CD4-positive, alpha-beta T cell treated with Interleukin-2 at 100 ng/mL for 4 hours (primary cell): ENCODE measurements around the gene DHX35.

Source experiments
- DNase-seq: peaks from one replicate; pipeline ENCODE4 v3.0.0-alpha.2; 2020; ENCODE audit warnings: low spot score

DHX35 gene

GRCh38 chr20:38962044-38962927, at the start of gene DHX35:
DHX35 (plus strand) TSS chr20:38962344; CDS start chr20:38962368, 24 bp downstream.
- peak; percentile 98 for DNase-seq

- no peak for DNase-seq
These were observed 46.8 kb upstream of the DHX35 start for GRCh38 chr20:38915355-38915754.

GRCh38 chr20:38917657-38918056, 44.5 kb upstream of the DHX35 start:
- DNase-seq: no peak

- no peak for DNase-seq
These were observed 44.0 kb upstream of the DHX35 start for GRCh38 chr20:38918172-38918571.

GRCh38 chr20:38919683-38920082, 42.5 kb upstream of the DHX35 start:
- DNase-seq: no peak

GRCh38 chr20:38920411-38920810, 41.7 kb upstream of the DHX35 start:
- no peak for DNase-seq

- DNase-seq: no peak
These were observed 41.3 kb upstream of the DHX35 start for GRCh38 chr20:38920851-38921250.

GRCh38 chr20:38924718-38925117, 37.4 kb upstream of the DHX35 start:
- DNase-seq: no peak

GRCh38 chr20:38926142-38926933, 35.8 kb upstream of the DHX35 start, which contains the start of gene FAM83D:
FAM83D (plus strand) TSS chr20:38926417; CDS start chr20:38926443, 26 bp downstream.
- peak; percentile 97 for DNase-seq

GRCh38 chr20:38926934-38927616, 35.1 kb upstream of the DHX35 start:
- no peak for DNase-seq

- no peak for DNase-seq
These were observed 34.1 kb upstream of the DHX35 start for GRCh38 chr20:38927902-38928578.

GRCh38 chr20:38930242-38930569, 31.9 kb upstream of the DHX35 start:
- no peak for DNase-seq

GRCh38 chr20:38931984-38932383, 30.2 kb upstream of the DHX35 start:
- no peak for DNase-seq

- no peak for DNase-seq
These were observed 29.6 kb upstream of the DHX35 start for GRCh38 chr20:38932457-38933120.

- no peak for DNase-seq
These were observed 27.6 kb upstream of the DHX35 start for GRCh38 chr20:38934530-38934929.

GRCh38 chr20:38935285-38935684, 26.9 kb upstream of the DHX35 start:
- no peak for DNase-seq

- no peak for DNase-seq
These were observed 26.2 kb upstream of the DHX35 start for GRCh38 chr20:38935967-38936407.

GRCh38 chr20:38937000-38937399, 25.1 kb upstream of the DHX35 start:
- DNase-seq: no peak

GRCh38 chr20:38937978-38938473, 24.1 kb upstream of the DHX35 start:
- DNase-seq: no peak

GRCh38 chr20:38939686-38940085, 22.5 kb upstream of the DHX35 start:
- DNase-seq: no peak

- no peak for DNase-seq
These were observed 21.5 kb upstream of the DHX35 start for GRCh38 chr20:38940644-38941043.
